GM11168 (cell line): Measurements from ENCODE around the gene ZNF692.
"Not testable (repeated sequence)": the region's sequence is repeated elsewhere in the genome, so short reads cannot be mapped to it uniquely, and the experiment has no call there.

Source experiments
- in situ Hi-C: fragments of 300-500 bp; cut with MboI; formaldehyde crosslinking; loops from one replicate; pipeline ENCODE4 v1.12.0; 2022; ENCODE audit warnings: low sequenced_read_pairs; ENCODE audit not compliant: unreplicated experiment

Gene ZNF692

GRCh38 chr1:248882427-248882826, 23.5 kb upstream of the ZNF692 start:
- in situ Hi-C loops, result not testable (repeated sequence)

GRCh38 chr1:248881261-248881660, 22.4 kb upstream of the ZNF692 start:
- in situ Hi-C loops, result no loop called here

- in situ Hi-C loops, result no loop called here
Observed at GRCh38 chr1:248873993-248874533, 15.2 kb upstream of the ZNF692 start.

- in situ Hi-C loops, result no loop called here
Observed at GRCh38 chr1:248873409-248873992, 14.6 kb upstream of the ZNF692 start.

GRCh38 chr1:248872752-248873408, 14.0 kb upstream of the ZNF692 start:
- in situ Hi-C loops, result no loop called here

GRCh38 chr1:248871837-248872401, 13.0 kb upstream of the ZNF692 start:
- in situ Hi-C loops, result no loop called here

- in situ Hi-C loops, result no loop called here
Observed at GRCh38 chr1:248862998-248863881, 4.4 kb upstream of the ZNF692 start.

- in situ Hi-C loops, result no loop called here
Observed at GRCh38 chr1:248862695-248862997, 3.8 kb upstream of the ZNF692 start.

- in situ Hi-C loops, result no loop called here
Observed at GRCh38 chr1:248861616-248862015, 2.7 kb upstream of the ZNF692 start.

GRCh38 chr1:248860007-248860406, 1.1 kb upstream of the ZNF692 start:
- in situ Hi-C loops, result no loop called here

GRCh38 chr1:248858096-248858890, 592 bp downstream of the ZNF692 start:
- in situ Hi-C loops, result no loop called here

- in situ Hi-C loops, result no loop called here
Observed at GRCh38 chr1:248857749-248858095, 1.2 kb downstream of the ZNF692 start.

- in situ Hi-C loops, result no loop called here
Observed at GRCh38 chr1:248857201-248857600, 1.7 kb downstream of the ZNF692 start.

- in situ Hi-C loops, result no loop called here
Observed at GRCh38 chr1:248856176-248856575, 2.7 kb downstream of the ZNF692 start.

GRCh38 chr1:248855580-248855979, 3.3 kb downstream of the ZNF692 start:
- in situ Hi-C loops, result no loop called here

GRCh38 chr1:248853663-248854375, 5.1 kb downstream of the ZNF692 start:
- in situ Hi-C loops, result no loop called here

- in situ Hi-C loops, result no loop called here
Observed at GRCh38 chr1:248852481-248853405, 6.1 kb downstream of the ZNF692 start.

- in situ Hi-C loops, result no loop called here
Observed at GRCh38 chr1:248851390-248851789, 7.5 kb downstream of the ZNF692 start.
